Gastroesophageal sphincter (tissue), 4 donors: ENCODE results near the gene SEMA5B. TPM values are rescaled to one million over a fixed set of nuclear protein-coding genes. Genes with fewer than 3 reads are reported as not detected.

ENCODE experiments used
- ATAC-seq: fragments of 150-250 bp; one replicate; pipeline ENCODE4 v1.9.1; 2016; ENCODE audit warnings: mild to moderate bottlenecking, moderate library complexity
- H3K27ac ChIP-seq, 4 donors: fragments of 200-600 bp; sonication (generic) in 3 of 4; 1 replicate in 3 of 4; 2 replicates in 1 of 4; pipeline ENCODE4 v1.5.1; 2016 to 2019
- H3K27me3 ChIP-seq: fragments of 200-600 bp; sonication (generic); one replicate; pipeline ENCODE4 v1.5.1; 2019
- H3K36me3 ChIP-seq, 2 donors: fragments of 200-600 bp; sonication (generic); one replicate each; pipeline ENCODE4 v1.5.1; 2019; ENCODE audit warnings: control low read depth in 1 of 2
- H3K4me1 ChIP-seq, 3 donors: fragments of 200-600 bp; sonication (generic); 1 replicate in 2 of 3; 2 replicates in 1 of 3; pipeline ENCODE4 v1.5.1; 2016 to 2019; ENCODE audit warnings: control low read depth in 2 of 3
- H3K4me3 ChIP-seq, 2 donors: fragments of 200-600 bp; sonication (generic); one replicate each; pipeline ENCODE4 v1.5.1; 2019; ENCODE audit warnings: mild to moderate bottlenecking in 1 of 2, moderate library complexity in 1 of 2
- H3K9me3 ChIP-seq, 3 donors: fragments of 200-600 bp; sonication (generic); one replicate each; pipeline ENCODE4 v1.5.1; 2017 to 2019; ENCODE audit warnings: control low read depth in 2 of 3
- EP300 ChIP-seq: sonication (generic); formaldehyde crosslinking; IDR thresholded peaks from one replicate; pipeline ENCODE4 v1.6.1; 2017; ENCODE audit warnings: antibody characterized with exemption, mild to moderate bottlenecking
- POLR2A ChIP-seq, 2 donors: fragments of 450-650 bp; IDR thresholded peaks; one replicate each; pipeline ENCODE4 v1.6.1; 2017; ENCODE audit warnings: antibody characterized with exemption in 2 of 2, mild to moderate bottlenecking in 2 of 2, moderate library complexity in 1 of 2
- POLR2AphosphoS5 ChIP-seq: sonication (generic); formaldehyde crosslinking; IDR thresholded peaks from one replicate; pipeline ENCODE4 v1.6.1; 2017; ENCODE audit warnings: antibody characterized with exemption
- WGBS, 2 donors: methylation state at CpG; one replicate each; pipeline ENCODE4 v1.1.5; 2018; ENCODE audit warnings: low coverage in 1 of 2; 5-methylcytosine and 5-hydroxymethylcytosine counted together
- total RNA-seq, 4 donors: library from RNA; depleted of rRNA; stranded (reverse); fragments of >200 nt; gene quantifications; one replicate each; pipeline ENCODE4 v1.1.0, GENCODE V29; 2016
- TF ChIP-seq, protein P1 (sequence below), 4 experiments: fragments of 200-600 bp in 2 of 4; fragments of 450-650 bp in 2 of 4; sonication (generic) in 1 of 4; IDR thresholded peaks; one replicate each; pipeline ENCODE4 v1.5.1; 2017 to 2019; ENCODE audit warnings: antibody characterized with exemption in 4 of 4, mild to moderate bottlenecking in 2 of 4, moderate library complexity in 2 of 4

The SEMA5B gene
- total RNA-seq, 4 donors from 2014 or later: 0.31 to 0.69 (median 0.32) TPM; not detected in 1

DNA sequence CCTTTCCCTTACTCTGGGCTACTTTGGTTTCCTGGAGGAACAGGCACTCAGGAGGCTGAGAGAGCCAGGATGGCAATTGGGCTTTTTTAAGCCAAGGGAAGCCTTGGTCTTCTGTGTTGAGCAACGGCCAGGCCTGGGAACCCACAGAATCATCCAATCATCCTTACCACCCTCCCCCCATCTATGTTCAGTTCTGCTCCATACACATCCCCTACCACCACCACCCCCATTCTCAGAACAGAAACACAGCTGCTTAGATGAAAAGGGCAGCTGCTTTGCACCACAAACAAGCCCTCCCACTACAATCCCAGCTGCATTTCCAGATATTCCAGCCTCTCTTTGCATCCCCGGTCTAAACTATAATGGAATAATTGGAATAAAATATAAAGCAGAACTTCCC lies 21.0 kb downstream of the SEMA5B start:
- no peak for ATAC-seq
- WGBS, 2 donors: 61 to 77% methylated on average over 1 to 2 of the region's 2 CpGs

DNA sequence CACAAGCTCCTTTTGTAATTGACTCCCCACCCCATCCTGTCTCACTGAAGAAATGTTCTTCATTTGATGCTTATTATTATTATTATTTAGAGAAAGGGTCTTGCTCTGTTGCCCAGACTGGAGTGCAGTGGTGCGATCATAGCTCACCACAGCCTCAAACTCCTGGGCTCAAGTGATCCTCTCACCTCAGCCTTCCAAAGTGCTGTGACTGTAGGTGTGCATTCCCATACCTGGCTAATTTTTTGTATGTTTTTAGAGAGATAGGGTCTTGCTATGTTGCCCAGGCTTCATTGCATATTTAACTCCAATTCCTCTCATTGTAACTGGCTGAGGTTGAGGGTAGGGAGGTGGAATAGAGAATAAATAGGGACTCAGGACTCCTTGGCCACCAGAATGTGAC lies 22.3 kb downstream of the SEMA5B start:
- no peaks in the 10 kb centered on the region for H3K9me3 ChIP-seq
- TF ChIP-seq EP300 (no peak), POLR2AphosphoS5 (no peak), POLR2A (IDR thresholded peaks at IDR 0.05) (no peak)
- TF ChIP-seq, protein P1, sequence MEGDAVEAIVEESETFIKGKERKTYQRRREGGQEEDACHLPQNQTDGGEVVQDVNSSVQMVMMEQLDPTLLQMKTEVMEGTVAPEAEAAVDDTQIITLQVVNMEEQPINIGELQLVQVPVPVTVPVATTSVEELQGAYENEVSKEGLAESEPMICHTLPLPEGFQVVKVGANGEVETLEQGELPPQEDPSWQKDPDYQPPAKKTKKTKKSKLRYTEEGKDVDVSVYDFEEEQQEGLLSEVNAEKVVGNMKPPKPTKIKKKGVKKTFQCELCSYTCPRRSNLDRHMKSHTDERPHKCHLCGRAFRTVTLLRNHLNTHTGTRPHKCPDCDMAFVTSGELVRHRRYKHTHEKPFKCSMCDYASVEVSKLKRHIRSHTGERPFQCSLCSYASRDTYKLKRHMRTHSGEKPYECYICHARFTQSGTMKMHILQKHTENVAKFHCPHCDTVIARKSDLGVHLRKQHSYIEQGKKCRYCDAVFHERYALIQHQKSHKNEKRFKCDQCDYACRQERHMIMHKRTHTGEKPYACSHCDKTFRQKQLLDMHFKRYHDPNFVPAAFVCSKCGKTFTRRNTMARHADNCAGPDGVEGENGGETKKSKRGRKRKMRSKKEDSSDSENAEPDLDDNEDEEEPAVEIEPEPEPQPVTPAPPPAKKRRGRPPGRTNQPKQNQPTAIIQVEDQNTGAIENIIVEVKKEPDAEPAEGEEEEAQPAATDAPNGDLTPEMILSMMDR (IDR thresholded peaks at IDR 0.05): no peak
- no peak overlapping the region for H3K4me3 ChIP-seq
- no peaks in the 10 kb centered on the region for H3K4me1 ChIP-seq
- no peaks in the 10 kb centered on the region for H3K36me3 ChIP-seq
- no peak for ATAC-seq
- peaks cover 6% of the 10 kb centered on the region for H3K27me3 ChIP-seq
- no peak overlapping the region for H3K27ac ChIP-seq
- 89 to 93% methylated on average over 1 of the region's 1 CpG for WGBS, 2 donors

More for the DNA sequence above, 21.0 kb downstream of the SEMA5B start:
- no peak overlapping the region for H3K27ac ChIP-seq
- peaks cover 4% of the 10 kb centered on the region for H3K27me3 ChIP-seq
- no peaks in the 10 kb centered on the region for H3K4me1 ChIP-seq
- no peaks in the 10 kb centered on the region for H3K36me3 ChIP-seq
- no peaks in the 10 kb centered on the region for H3K9me3 ChIP-seq
- no peak overlapping the region for H3K4me3 ChIP-seq
- TF ChIP-seq EP300 (no peak), POLR2AphosphoS5 (no peak), POLR2A (IDR thresholded peaks at IDR 0.05) (no peak)
- TF ChIP-seq, protein P1 (IDR thresholded peaks at IDR 0.05): no peak

DNA sequence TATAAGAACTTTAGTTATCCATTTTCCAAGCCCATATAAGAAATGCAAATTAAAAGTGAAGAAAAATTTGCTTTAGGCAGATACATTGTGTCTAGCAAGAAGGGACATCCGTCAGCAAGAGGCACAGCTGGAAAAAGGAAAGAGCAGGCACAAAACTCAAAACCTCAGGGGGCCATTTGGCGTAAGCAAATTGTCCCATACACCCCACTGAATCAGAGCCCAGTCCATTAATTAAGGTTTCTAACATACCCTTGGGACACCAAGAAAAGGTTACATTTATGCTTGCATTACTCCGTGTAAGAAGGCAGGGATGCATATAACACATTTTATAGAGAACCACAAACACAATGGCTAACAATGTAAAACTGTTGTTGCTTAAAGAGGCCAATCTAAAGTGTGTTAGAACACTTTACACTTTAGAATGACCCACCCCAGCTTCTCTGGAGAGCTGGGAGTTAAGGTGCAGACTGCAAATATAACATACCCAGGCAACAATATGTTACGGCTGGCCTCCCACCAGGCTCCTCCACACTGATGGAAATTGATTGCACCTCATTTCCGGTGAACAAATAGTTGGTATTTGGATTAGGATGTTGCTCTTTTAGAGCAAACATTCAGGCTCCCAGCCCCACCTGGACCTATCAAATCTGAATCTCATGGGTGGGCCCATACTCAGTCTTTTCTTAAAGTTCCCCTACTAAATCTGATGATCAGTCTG lies 23.2 kb downstream of the SEMA5B start:
- ATAC-seq: no peak
- WGBS, 2 donors: 65 to 79% methylated on average over 4 to 5 of the region's 5 CpGs
- no peak overlapping the region for H3K4me3 ChIP-seq

DNA sequence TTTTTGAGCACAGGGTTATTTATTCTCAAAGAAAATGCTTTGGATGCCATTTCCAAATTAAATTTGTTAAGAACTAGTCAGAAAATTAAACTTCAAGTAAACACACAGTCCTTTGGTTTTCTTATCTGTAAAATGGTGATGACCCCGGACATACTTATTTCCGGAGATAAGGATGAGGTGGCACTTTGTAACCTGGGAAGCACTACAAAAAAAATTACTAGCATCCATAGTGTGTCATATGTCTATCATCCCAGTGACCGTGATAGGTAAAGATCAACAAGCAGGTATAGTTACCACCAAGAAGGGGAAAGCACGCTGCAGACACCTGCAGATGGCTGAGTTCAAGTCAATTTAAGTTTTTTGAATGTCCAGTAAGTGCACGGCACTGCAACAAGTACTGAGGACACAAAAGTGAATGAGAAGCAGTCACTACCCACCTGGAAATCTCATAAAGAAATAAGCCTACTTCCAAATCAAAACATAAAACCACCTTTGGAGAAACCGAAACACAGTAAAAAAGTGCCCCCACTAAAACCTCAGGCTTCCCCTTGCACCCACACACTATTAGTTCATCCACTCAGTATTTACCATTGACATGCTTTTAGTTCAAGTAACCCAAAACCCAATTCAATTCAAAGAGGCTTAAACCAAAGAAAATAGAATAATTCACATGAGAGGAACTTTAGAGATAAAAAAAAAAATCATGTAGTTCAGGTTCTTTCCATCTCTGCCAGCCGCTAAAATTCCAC lies 24.6 kb downstream of the SEMA5B start:
- no peaks in the 10 kb centered on the region for H3K9me3 ChIP-seq
- no peak overlapping the region for H3K27ac ChIP-seq
- WGBS, 2 donors: 63 to 88% methylated on average over 3 to 7 of the region's 7 CpGs
- H3K4me3 ChIP-seq: no peak overlapping the region
- H3K4me1 ChIP-seq: no peaks in the 10 kb centered on the region
- H3K27me3 ChIP-seq: peaks cover 6% of the 10 kb centered on the region
- ATAC-seq: no peak
- H3K36me3 ChIP-seq: no peaks in the 10 kb centered on the region
- TF ChIP-seq EP300: no peak
- no peak for TF ChIP-seq POLR2A (IDR thresholded peaks at IDR 0.05)
- no peak for TF ChIP-seq POLR2AphosphoS5
- TF ChIP-seq, protein P1 (IDR thresholded peaks at IDR 0.05): no peak

More for the DNA sequence above, 23.2 kb downstream of the SEMA5B start:
- no peak overlapping the region for H3K27ac ChIP-seq
- H3K36me3 ChIP-seq: no peaks in the 10 kb centered on the region
- no peaks in the 10 kb centered on the region for H3K4me1 ChIP-seq
- H3K27me3 ChIP-seq: peaks cover 6% of the 10 kb centered on the region
- H3K9me3 ChIP-seq: no peaks in the 10 kb centered on the region
- TF ChIP-seq EP300 (no peak), POLR2AphosphoS5 (no peak), POLR2A (IDR thresholded peaks at IDR 0.05) (no peak)
- TF ChIP-seq, protein P1 (IDR thresholded peaks at IDR 0.05): no peak
